Ramos (cell line): ENCODE data around the gene SNX8.

Source experiments
- in situ Hi-C: fragments of 300-500 bp; cut with MboI; formaldehyde crosslinking; loops from one replicate; pipeline ENCODE4 v1.14.3; 2022; ENCODE audit warnings: low sequenced_read_pairs; ENCODE audit not compliant: unreplicated experiment

The SNX8 gene

DNA sequence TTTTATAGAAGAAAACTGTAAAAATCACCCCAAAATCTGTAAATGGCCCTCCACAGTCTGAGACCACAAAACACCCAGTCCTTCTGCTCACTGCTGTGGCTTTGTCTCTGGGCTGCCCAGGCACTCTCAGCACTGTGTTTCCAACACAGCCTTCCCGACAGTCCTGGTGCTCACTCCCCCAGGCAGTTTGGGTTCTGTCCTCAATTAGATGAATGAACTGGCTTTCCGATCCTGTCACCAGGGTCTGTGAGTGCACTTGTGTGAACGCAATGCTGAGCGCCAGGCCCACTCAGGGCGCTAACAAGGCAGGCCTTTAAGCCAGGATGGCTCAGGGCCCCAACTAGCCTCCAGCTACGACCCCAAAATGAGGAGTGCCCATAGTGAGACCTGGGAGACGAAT lies 84.8 kb downstream of the SNX8 start:
- in situ Hi-C loops = no loop called here

DNA sequence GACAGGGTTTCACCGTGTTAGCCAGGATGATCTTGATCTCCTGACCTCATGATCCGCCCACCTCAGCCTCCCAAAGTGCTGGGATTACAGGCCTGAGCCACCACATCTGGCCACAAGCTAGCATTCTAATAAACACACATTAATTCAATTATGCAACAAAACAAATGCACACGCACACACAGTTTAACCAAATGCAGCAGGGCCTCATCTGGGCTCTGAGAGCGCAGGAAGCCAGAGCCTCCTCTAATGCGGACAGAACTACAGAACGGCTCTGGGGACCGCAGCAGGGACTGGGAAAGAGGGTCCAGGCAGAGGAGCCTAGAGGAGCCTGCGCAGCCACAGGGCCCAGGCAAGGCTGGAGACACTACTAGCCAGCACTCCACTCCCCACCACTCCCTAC lies 85.3 kb downstream of the SNX8 start:
- in situ Hi-C loops = no loop called here

DNA sequence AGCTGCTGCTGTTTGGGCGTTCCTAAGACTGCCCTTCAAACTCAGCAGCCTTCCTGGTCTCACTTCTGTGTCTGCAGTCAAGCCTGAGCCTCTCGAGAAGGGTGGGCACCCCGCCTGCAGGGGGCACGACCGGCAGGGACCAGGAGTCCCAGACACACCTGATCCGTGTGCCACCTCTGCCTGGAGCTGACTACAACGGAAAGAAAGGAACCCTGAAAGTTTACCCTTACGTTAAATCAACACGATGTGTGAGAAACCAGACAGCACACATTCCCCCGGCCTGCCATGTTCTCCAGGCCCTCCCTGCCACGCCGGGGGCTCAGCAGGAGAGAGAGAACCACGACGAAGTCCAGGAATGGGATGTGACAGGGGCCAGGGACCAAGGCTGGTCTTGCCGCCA lies 86.5 kb downstream of the SNX8 start:
- in situ Hi-C loops = no loop called here

DNA sequence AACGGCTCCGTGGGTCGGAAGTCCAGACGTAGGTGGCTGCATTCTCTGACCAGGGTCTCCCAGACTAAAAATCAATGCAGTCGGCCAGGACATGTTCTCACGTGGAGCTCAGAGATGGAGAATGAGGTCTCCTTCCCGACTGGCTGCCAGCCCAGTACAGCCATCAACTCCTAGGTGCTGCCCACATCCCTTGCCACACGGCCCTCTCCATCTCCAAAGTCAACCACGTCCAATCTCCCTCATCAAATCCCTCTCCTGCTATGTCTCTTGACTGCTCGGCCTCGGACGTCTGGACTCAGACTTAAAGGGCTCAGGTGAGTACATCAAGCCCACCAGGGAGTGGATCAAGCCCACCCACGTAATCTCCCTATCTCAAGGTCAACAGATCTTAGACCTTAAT lies 88.4 kb downstream of the SNX8 start:
- in situ Hi-C loops = no loop called here

DNA sequence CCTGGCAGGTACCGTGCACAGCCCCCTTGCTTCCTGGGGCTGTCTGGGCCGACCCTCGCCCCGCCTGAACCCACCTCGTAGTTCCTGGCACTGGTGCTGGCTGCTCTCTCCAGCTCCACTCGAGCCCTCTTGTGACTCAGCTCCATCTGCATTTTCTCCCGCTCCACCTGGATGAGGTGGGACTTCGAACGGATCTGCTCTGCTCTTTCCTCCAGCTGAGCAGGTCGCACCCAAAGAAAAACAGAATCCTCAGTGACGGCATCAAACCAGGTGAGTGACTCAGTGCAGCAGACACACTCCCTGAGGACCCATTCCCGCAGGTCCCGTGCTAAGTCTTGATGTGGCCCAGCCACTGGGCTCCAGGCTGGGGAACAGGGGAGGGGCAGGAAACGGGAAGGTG lies 88.9 kb downstream of the SNX8 start:
- in situ Hi-C loops = no loop called here

DNA sequence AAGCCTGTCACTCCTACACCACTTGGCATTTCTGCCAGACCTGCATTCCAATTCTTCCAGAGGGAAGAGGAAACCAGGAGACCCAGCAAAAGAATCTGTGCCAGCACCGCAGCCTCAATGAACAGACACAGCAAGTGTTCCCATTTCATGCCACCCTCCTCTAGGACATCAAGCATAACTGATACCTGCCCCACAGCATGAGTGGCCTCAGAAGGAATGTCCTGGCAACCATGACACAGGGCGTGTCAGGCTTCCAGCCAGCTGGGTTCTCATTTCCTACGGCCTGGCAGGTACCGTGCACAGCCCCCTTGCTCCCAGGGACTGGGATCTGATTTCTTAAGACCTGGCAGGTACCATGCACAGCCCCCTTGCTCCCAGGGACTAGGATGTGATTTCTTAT lies 89.3 kb downstream of the SNX8 start:
- in situ Hi-C loops = no loop called here

DNA sequence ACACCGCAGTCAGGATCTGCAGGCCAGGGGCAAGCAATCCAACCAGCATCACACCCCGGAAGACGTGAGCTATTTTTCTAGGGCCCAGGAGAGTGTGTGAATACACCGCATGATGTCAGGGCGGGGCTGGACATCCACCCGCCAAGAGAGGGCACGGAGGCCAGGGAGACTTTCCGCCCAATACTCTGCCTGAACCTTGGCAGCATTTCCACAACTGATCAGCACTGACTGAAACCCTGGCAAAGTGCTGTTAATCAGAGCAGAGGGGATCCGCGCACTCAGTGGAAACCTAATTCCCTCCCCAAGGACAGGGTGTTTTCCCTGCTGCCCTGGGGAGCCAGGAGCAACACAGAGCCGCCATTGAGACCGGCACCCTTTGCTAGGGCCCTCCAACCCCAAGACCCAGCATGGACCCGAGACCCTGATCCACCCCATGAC lies 89.7 kb downstream of the SNX8 start:
- in situ Hi-C loops = no loop called here

DNA sequence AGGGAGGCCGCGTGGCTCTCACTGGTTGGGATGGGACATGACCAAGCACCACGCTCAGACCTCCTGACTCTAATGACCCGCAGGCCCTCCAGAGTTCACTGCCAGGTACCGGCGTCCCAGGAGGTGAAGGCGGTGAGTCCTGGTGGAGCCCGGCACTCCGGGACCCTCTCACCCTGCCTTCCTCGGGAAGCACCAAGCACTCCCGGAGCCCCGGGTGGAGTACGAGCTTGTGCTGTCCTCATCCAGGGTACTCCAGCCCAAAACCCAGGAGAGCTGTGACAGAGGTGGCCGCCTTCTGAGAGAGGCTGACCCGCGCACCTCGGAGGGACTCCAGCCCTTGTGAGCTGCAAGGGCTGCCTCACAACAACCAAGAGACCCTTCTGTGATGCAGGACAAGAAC lies 90.9 kb downstream of the SNX8 start:
- in situ Hi-C loops = no loop called here

DNA sequence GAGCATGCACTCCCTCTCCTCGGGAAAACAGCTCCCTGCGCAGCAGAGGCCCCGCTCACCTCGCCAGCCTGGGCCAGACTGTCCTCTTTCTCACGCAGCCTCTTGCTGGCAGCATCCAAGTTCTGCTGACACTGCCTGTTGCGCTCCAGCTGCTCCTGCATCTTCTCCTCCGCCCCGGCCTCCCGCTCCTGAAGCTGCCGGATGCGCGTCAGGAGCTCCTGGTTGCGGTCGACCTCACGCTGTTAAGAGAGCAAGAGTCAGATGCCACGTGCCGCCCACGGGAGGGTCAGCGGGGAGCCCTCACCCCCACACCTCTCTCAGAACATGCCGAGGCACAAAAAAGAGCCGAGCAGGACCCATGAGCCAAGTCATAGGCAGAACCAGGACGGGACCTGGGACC lies 91.7 kb downstream of the SNX8 start:
- in situ Hi-C loops = no loop called here

DNA sequence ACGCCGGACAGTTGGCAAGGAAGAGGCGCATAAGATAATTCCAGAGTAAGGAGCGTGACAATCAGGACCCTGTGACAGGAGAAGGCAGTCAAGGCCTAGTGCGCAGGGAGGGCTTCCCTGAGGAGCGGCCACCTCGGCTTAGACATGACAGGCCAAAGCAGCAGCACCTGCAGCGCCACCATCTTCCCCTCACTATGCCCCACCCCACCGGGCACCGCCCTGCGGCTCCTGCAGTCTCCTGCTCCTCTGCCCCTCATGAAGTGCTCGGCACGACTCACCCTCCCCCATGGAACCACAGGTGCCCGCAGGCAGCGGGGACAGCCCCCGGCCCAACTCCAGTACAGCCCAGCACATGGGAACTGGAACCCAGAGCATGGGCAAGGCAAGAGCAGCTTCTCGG lies 93.3 kb downstream of the SNX8 start:
- in situ Hi-C loops = no loop called here

DNA sequence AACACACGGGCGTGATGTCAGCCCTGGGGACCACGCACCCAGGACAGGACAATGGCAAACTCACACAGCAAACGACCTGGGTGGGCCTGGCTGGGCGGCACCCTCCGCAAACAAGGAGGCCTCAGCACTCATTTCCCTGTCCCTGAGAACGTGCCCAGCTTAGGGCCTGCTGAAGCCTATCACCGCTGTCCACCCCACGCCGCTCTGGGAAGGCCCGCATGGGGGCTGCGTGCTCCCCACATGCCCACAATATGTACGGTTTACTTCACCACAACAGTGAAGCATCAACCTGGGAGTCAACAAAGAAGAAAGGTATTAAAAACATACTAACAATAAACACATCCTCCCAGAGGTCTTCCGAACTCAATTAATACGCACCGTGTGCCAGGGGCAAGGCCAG lies 93.7 kb downstream of the SNX8 start:
- in situ Hi-C loops = no loop called here

DNA sequence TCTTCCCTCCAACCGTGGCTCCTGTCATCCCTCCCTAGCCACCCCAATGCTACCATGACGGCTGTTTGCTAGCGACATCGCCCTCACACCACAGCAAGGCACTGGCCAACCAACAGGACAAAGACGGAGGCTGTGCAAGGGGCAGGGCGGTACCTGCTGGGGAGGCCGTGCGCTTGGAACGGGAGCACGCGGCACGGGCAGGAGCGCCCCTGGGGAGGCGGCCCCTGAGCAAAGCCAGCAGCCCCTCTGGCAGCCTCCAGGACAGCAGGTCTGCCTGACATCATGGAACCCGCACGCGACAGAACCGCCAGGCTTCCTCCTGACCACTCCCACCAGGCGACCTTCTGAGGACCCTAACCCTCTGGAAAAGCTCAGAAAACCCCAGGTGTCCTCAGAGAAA lies 94.2 kb downstream of the SNX8 start:
- in situ Hi-C loops = no loop called here

DNA sequence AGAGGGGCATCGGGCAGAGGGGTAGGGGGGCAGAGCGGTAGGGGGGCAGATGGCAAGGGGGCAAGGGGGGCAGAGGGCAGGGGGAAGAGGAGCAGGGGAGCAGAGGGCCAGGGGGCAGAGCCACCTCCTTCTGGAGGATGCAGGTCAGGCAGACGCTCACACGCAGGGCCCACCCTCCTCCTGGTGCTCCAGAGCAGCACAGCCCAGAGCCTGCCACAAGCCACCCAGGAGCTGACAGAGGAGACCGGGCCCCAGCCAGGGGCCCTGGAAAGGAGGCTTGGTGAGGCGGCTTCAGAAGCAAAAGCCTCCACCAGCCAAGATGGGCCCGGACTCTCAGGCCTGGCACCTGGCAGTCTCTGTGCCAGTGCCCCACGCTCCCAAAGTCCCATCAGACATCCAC lies 94.6 kb downstream of the SNX8 start:
- in situ Hi-C loops = no loop called here

DNA sequence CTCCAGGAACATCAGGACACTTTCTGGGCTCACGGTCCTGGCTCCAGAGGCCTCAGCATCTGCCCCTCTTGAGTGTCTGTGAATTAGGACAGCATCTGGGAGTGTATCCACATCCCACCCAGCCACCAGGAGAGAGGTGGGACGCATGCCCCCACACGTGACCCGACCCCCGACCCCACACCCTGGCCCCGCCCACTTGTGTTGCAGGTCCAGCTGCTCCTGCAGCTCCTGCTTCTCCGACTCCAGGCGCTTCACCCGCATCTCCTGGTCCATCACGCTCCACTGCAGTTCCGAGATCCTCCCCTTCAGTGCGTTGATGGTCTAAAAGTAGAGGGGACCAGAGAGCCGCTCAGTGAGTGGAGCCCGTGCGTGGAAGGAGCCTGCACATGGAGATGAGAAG lies 95.1 kb downstream of the SNX8 start:
- in situ Hi-C loops = no loop called here

DNA sequence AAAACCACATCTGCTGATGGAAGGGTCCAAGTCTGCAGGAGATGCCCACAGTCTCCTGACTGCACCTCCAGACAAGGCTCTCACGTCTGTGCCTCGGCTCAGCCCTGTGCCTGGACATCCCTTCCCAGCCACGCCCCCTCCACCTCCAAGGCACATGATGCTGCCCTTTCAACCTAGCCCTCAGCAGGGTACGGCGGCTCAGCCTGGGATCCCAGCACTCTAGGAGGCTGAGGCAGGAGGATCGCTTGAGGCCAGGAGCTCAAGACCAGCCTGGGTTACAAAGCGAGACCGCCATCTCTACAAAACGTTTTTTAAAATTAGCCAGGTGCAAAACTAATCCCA lies 95.8 kb downstream of the SNX8 start:
- in situ Hi-C loops = no loop called here

DNA sequence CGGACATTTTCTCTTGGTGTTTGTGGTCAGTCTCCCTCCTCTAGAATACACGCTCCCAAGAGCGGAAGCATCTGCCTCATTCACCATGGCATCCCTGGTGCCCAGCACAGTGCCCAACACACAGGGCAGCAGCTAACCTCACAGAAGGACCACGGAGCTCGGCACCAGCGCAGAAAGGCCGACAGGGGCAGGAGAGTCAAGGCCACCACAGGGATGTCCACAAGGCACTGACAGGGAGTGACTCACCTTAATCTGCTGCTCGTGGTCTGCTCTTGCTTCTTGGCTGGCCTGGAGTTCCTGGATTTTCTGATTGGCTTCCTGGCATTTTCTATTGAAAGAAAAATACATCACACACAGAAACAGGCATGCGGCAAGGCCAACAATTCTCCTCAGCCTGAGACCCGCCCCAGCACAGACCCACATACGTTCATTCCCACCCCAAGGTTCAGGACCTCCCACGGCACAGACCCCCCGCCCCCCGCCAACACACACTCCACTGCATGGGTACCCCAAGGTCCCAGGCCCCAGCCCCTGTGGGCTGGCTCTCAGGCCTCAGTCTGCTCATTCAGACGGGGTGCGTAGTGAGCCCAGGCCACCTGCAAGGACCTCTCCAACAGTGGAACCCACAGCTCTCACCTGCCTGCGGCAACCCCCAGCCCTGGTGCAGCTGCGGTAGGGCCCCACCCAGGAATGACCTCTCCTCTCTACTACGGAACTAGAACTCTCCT lies 96.4 kb downstream of the SNX8 start:
- in situ Hi-C loops = no loop called here

DNA sequence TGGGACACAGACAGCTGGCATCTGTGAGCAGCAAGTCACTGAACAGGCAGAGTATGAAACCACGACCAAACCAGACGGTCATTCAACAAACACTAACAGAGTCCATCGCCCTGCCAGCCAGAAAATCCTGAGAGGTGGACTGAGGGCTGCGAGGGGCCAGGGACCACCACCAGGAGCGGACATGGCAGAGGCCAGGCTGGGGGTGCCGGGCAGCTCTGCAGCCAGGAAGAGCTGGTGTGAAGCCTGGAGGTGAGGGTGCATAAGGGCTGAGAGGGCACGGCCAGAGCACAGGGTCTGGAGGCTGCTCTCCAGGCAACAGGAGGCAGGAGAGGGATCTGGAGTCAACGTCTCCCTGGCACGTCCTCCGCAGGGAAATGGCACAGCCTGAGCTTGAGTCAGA lies 97.0 kb downstream of the SNX8 start:
- in situ Hi-C loops = no loop called here

DNA sequence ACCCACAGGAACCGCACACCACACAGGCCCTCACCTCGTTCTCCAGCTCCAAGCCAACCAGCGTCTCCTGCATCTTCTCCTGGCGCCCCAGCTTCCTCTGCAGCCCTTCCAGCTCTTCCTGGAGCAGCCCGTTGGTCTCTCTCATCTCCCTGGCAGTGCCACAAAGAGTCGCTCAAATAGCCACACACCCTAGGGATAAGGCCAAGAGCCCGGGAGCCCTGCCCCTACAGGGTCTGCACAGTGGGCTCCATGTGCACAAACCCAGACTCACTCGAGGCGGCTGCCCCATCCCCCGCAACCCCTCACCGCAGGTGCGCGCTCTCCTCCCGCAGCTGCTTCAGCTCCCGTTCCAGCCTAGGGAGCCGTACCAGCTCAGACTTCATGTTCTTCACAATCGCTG lies 98.4 kb downstream of the SNX8 start:
- in situ Hi-C loops = no loop called here

DNA sequence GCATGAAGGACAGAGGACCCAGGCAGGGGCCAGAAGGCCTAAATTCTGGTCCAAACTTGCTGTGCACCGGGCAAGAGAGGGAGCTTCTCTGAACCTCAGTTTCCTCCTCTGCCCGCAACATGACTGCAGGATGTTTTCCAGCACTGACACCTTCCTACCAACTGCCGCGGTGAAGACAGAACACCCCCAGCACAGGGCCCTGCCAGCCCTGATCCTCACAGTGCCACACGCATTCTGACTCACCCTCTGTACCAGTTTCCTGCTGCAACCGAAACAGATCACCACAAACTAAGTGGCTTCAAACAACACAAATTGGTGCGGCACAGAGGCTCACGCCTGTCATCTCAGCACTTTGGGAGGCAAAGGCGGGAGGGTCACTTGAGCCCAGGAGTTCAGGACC lies 99.6 kb downstream of the SNX8 start:
- in situ Hi-C loops = no loop called here

DNA sequence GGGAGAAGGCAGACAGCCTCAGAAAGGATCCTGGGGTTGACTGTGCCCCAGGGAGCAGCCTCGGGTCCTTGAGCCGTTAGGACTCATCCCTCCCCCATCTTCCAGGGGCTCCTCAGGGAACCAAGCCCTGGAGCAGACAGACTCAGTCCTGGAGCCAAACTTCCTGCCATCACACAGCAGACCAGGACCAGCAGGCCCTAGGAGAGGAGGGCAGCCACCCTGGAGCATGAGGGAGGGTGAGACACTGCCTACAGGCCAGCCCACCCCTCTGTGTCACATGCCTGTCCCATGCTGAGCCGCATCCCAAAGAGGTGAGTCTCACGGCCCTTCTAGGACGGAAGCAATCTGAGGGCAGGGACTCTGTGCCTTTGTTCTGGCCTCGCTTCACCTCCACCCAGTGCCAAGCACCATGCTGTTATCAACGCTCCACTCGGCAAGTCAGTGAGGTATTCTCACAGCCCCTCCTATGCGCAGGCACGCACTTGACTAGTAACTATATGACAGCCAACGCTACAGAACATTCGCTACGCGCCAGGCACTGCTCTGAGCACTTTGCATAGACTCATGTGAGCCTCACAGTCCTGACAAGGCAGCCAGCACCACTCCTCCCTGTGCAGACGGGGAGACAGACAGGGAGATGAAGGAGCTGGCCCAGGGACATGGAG lies 100.6 kb downstream of the SNX8 start:
- in situ Hi-C loops = no loop called here

DNA sequence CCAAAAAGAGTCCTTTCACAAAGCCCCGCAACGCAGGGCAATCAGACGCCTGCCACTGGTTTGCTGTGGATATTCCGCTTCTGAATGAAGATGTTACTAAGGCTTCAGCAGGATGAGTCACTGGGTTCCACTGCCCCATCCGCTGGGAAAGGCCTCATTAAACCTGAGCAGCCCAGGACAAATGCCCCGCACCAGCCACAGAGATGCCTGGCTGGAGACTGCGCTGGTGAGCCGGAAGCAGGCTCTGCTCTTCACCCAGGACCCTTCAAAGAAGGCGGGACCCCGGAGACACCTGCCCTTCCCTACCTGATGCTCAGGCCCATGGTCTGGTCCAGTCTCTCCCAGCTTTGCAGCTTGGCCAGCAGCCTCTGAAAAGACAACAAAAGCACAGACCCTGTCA lies 101.3 kb downstream of the SNX8 start:
- in situ Hi-C loops = no loop called here

DNA sequence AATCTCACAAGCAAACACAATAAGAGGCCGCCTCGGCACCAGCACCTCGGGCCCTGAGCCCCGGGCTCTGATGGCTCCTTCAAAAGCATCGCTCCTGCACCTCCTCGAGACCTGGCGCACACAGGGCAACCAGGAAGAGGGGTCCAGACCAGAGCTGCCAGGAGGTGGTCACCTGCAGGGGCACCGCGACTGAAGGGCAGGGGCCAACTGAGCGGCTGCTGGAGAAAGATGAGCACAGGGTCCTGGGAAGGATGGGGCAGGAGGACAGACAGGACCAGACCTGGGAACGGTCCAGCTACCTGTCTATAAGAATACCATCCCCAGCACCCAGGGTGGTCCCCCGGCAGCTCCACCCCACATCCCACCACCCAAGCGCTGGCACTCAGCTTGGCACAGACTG lies 102.3 kb downstream of the SNX8 start:
- in situ Hi-C loops = no loop called here
